ENCODE data around the gene OLFM1. TPM values are rescaled to one million over a fixed set of nuclear protein-coding genes. Genes with fewer than 3 reads are reported as not detected.
A peak's percentile ranks its signal among the peaks of the same experiment; 100 is the strongest.

Gene OLFM1
- total RNA-seq, 6 experiments from 2014 or later, result 1.1 to 5.9 (median 3.5) TPM

GRCh38 chr9:135154050-135154615 lies 66.7 kb downstream of the OLFM1 start:
- no peak for TF ChIP-seq CTCF (IDR thresholded peaks at IDR 0.05)
- TF ChIP-seq POLR2A (IDR thresholded peaks at IDR 0.05), result no peak
- H3K27ac ChIP-seq, result no peak overlapping the region
- no peaks in the 10 kb centered on the region for H3K36me3 ChIP-seq
- H3K4me1 ChIP-seq, result no peaks in the 10 kb centered on the region
- intact Hi-C loops (cut with DNase I), result no loop called here
- WGBS (ENCODE audit: insufficient coverage, low coverage, low lambda C conversion rate, missing lambda C conversion rate), result 69% methylated on average over 7 of the region's 11 CpGs
- no peak for DNase-seq
- H3K9me3 ChIP-seq, result no peaks in the 10 kb centered on the region
- ATAC-seq, result no peak
- no peaks in the 10 kb centered on the region for H3K27me3 ChIP-seq
- H3K4me3 ChIP-seq, result no peak overlapping the region

GRCh38 chr9:135155396-135155795 lies 67.9 kb downstream of the OLFM1 start:
- ATAC-seq, result no peak
- H3K27ac ChIP-seq, result no peak overlapping the region
- H3K36me3 ChIP-seq, result no peaks in the 10 kb centered on the region
- no peaks in the 10 kb centered on the region for H3K27me3 ChIP-seq
- H3K4me1 ChIP-seq, result no peaks in the 10 kb centered on the region
- intact Hi-C loops (cut with DNase I), result no loop called here
- H3K9me3 ChIP-seq, result no peaks in the 10 kb centered on the region
- no peak for DNase-seq
- WGBS (ENCODE audit: insufficient coverage, low coverage, low lambda C conversion rate, missing lambda C conversion rate), result 80% methylated on average over 1 of the region's 6 CpGs
- TF ChIP-seq CTCF (IDR thresholded peaks at IDR 0.05) (no peak), POLR2A (IDR thresholded peaks at IDR 0.05) (no peak)
- no peak overlapping the region for H3K4me3 ChIP-seq

- H3K9me3 ChIP-seq, result no peaks in the 10 kb centered on the region
- H3K36me3 ChIP-seq, result no peaks in the 10 kb centered on the region
- no peak overlapping the region for H3K4me3 ChIP-seq
- 40% methylated on average over 13 of the region's 20 CpGs for WGBS (ENCODE audit: insufficient coverage, low coverage, low lambda C conversion rate, missing lambda C conversion rate)
- intact Hi-C loops (cut with DNase I), result no loop called here
- TF ChIP-seq CTCF (IDR thresholded peaks at IDR 0.05) (no peak), POLR2A (IDR thresholded peaks at IDR 0.05) (no peak)
- no peak overlapping the region for H3K27ac ChIP-seq
- ATAC-seq (peak; percentile 35 to 64 (median 50)), DNase-seq (peak in 2 of 3 donors; percentile 38 to 65)
- no peaks in the 10 kb centered on the region for H3K27me3 ChIP-seq
- no peaks in the 10 kb centered on the region for H3K4me1 ChIP-seq
These were observed 69.3 kb downstream of the OLFM1 start for GRCh38 chr9:135156525-135157510.

GRCh38 chr9:135157856-135158563 lies 70.5 kb downstream of the OLFM1 start:
- Histone ChIP-seq H3K27ac (no peak overlapping the region), H3K4me1 (no peaks in the 10 kb centered on the region), H3K27me3 (no peaks in the 10 kb centered on the region), H3K36me3 (no peaks in the 10 kb centered on the region), H3K4me3 (no peak overlapping the region), H3K9me3 (no peaks in the 10 kb centered on the region)
- 41% methylated on average over 7 of the region's 9 CpGs for WGBS (ENCODE audit: insufficient coverage, low coverage, low lambda C conversion rate, missing lambda C conversion rate)
- TF ChIP-seq POLR2A (IDR thresholded peaks at IDR 0.05) (no peak), CTCF (IDR thresholded peaks at IDR 0.05) (no peak)
- DNase-seq (no peak), ATAC-seq (no peak)
- intact Hi-C loops (cut with DNase I), result no loop called here

Data from right lobe of liver (tissue), 6 donors.